MM.1S (cell line): Measurements from ENCODE around the gene RPS21.
"Not testable (repeated sequence)": the region's sequence is repeated elsewhere in the genome, so short reads cannot be mapped to it uniquely, and the experiment has no call there.

Experiments used
- DNase-seq: peaks from one replicate; pipeline ENCODE4 v3.0.0-alpha.2; 2015
- H2AFZ ChIP-seq: fragments of 300-600 bp; sonication (generic); 2 replicates; pipeline ENCODE4 v1.6.0; 2016; ENCODE audit warnings: antibody characterized with exemption, low read length
- H3F3A ChIP-seq: fragments of 300-600 bp; sonication (generic); 2 replicates; pipeline ENCODE4 v1.6.1; 2016; ENCODE audit warnings: mild to moderate bottlenecking, antibody characterized with exemption, low read length, moderate library complexity, mixed read lengths; ENCODE audit not compliant: insufficient read depth
- H3K27ac ChIP-seq: fragments of 300-600 bp; sonication (generic); 2 replicates; pipeline ENCODE4 v1.5.1; 2016; ENCODE audit warnings: mild to moderate bottlenecking, low read length
- H3K27me3 ChIP-seq: fragments of 300-600 bp; sonication (generic); replicated peaks from 2 replicates; pipeline ENCODE4 v1.6.0; 2016; ENCODE audit warnings: low read length; ENCODE audit not compliant: insufficient read depth
- H3K36me3 ChIP-seq: fragments of 300-600 bp; sonication (generic); replicated peaks from 2 replicates; pipeline ENCODE4 v1.6.1; 2016; ENCODE audit warnings: mild to moderate bottlenecking, low read length, mixed read lengths; ENCODE audit not compliant: insufficient read depth
- H3K4me1 ChIP-seq: fragments of 300-600 bp; sonication (generic); 2 replicates; pipeline ENCODE4 v1.6.1; 2016; ENCODE audit warnings: low read length, mixed read lengths
- H3K4me2 ChIP-seq: fragments of 300-600 bp; sonication (generic); 2 replicates; pipeline ENCODE4 v1.6.0; 2016; ENCODE audit warnings: low read depth, low read length
- H3K4me3 ChIP-seq: fragments of 300-600 bp; sonication (generic); 2 replicates; pipeline ENCODE4 v1.5.1; 2016; ENCODE audit warnings: low read length, mixed read lengths
- H3K79me2 ChIP-seq: fragments of 300-600 bp; sonication (generic); 2 replicates; pipeline ENCODE4 v1.6.1; 2016; ENCODE audit warnings: mixed run types, low read length, mixed read lengths
- H3K9ac ChIP-seq: fragments of 300-600 bp; sonication (generic); 2 replicates; pipeline ENCODE4 v1.6.1; 2016; ENCODE audit warnings: low read length, mixed read lengths
- H3K9me2 ChIP-seq: fragments of 300-600 bp; sonication (generic); replicated peaks from 2 replicates; pipeline ENCODE4 v1.6.1; 2016; ENCODE audit warnings: mild to moderate bottlenecking, low read length, mixed read lengths; ENCODE audit not compliant: insufficient read depth
- H3K9me3 ChIP-seq: fragments of 300-600 bp; sonication (generic); replicated peaks from 2 replicates; pipeline ENCODE4 v1.6.1; 2016; ENCODE audit warnings: mild to moderate bottlenecking, low read length, mixed read lengths; ENCODE audit not compliant: insufficient read depth
- H4K20me1 ChIP-seq: fragments of 300-600 bp; sonication (generic); 2 replicates; pipeline ENCODE4 v1.6.1; 2016; ENCODE audit warnings: mild to moderate bottlenecking, low read length, moderate library complexity, mixed read lengths; ENCODE audit not compliant: insufficient read depth
- EZH2 ChIP-seq: fragments of 300-600 bp; sonication (generic); optimal IDR thresholded peaks from 2 replicates; pipeline ENCODE3; 2017; ENCODE audit warnings: low read depth, mild to moderate bottlenecking, antibody characterized with exemption, low read length, mixed read lengths
- EZH2phosphoT487 ChIP-seq: fragments of 300-600 bp; sonication (generic); IDR thresholded peaks from 2 replicates; pipeline ENCODE4 v1.6.1; 2018; ENCODE audit warnings: antibody characterized with exemption, low read length
- TF ChIP-seq, protein P1 (sequence below): fragments of 300-600 bp; sonication (generic); IDR thresholded peaks from 2 replicates; pipeline ENCODE4 v1.5.1; 2016; ENCODE audit warnings: antibody characterized with exemption, low read length, mixed read lengths

The RPS21 gene

DNA sequence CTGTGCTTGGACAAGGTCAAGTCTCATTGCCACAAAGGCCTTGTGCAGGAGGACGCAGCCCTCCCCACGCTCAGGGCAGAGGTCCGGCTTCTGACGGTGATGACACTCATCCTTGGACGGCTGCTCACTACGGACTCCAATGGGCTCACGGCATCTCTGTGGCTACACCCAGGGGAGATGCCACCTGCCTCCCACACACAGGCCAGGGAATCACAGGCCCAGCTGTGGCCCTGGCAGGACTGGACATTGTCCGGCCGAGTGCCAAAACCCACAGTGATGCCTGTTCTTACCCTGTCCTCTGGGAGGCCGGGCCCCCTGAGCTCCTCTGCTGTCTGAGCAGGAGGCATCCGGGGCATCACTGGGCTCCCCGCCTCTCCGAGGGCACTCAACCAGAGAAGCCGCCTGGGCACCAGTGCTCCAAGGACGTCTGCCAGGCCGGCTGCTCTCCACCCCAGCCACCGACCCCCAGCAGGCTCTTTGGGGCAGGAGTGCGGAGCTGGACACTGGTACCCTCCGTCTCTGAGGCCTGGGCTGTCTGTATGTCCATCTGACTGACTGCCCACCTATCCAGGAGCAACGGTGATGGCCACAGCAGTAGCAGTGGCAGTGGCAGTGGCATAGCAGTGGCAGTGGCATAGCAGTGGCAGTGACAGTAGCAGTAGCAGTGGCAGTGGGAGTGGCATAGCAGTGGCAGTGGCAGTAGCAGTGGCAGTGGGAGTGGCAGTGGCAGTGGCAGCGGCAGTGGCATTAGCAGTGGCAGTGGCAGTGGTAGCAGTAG, 38.6 kb downstream of the RPS21 start:
- no peaks in the 10 kb centered on the region for H3F3A ChIP-seq

DNA sequence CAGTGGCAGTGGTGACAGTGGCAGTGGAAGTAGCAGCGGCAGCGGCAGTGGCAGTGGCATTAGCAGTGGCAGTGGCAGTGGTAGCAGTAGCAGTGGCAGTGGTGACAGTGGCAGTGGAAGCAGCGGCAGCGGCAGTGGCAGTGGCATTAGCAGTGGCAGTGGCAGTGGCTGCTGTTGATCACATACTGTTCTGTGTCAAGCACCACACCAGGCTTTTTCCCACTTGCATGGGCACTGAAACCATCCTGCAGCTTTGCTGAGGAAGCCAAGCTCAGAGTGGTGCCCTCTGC, 39.1 kb downstream of the RPS21 start:
- H3K4me3 ChIP-seq, H4K20me1 ChIP-seq, DNase-seq, H3K27ac ChIP-seq, H3K4me1 ChIP-seq, H3K9me2 ChIP-seq, H3K79me2 ChIP-seq, H3K9me3 ChIP-seq, H3F3A ChIP-seq, H3K9ac ChIP-seq, H2AFZ ChIP-seq, H3K4me2 ChIP-seq, H3K36me3 ChIP-seq: not testable (repeated sequence)
- peaks cover 95% of the 10 kb centered on the region for H3K27me3 ChIP-seq

More for the DNA sequence above, 38.6 kb downstream of the RPS21 start:
- Histone ChIP-seq H3K4me1 (no peaks in the 10 kb centered on the region), H3K27me3 (peaks cover 95% of the 10 kb centered on the region), H3K27ac (no peak overlapping the region), H3K4me3 (no peak overlapping the region), H4K20me1 (no peaks in the 10 kb centered on the region), H3K9me2 (no peaks in the 10 kb centered on the region), H3K9me3 (no peaks in the 10 kb centered on the region), H3K79me2 (no peaks in the 10 kb centered on the region), H3K9ac (no peak overlapping the region), H2AFZ (no peak overlapping the region), H3K36me3 (no peaks in the 10 kb centered on the region), H3K4me2 (no peak overlapping the region)
- TF ChIP-seq EZH2phosphoT487 (no peak), EZH2 (no peak)
- TF ChIP-seq, protein P1, sequence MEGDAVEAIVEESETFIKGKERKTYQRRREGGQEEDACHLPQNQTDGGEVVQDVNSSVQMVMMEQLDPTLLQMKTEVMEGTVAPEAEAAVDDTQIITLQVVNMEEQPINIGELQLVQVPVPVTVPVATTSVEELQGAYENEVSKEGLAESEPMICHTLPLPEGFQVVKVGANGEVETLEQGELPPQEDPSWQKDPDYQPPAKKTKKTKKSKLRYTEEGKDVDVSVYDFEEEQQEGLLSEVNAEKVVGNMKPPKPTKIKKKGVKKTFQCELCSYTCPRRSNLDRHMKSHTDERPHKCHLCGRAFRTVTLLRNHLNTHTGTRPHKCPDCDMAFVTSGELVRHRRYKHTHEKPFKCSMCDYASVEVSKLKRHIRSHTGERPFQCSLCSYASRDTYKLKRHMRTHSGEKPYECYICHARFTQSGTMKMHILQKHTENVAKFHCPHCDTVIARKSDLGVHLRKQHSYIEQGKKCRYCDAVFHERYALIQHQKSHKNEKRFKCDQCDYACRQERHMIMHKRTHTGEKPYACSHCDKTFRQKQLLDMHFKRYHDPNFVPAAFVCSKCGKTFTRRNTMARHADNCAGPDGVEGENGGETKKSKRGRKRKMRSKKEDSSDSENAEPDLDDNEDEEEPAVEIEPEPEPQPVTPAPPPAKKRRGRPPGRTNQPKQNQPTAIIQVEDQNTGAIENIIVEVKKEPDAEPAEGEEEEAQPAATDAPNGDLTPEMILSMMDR: no peak
- DNase-seq: no peak

DNA sequence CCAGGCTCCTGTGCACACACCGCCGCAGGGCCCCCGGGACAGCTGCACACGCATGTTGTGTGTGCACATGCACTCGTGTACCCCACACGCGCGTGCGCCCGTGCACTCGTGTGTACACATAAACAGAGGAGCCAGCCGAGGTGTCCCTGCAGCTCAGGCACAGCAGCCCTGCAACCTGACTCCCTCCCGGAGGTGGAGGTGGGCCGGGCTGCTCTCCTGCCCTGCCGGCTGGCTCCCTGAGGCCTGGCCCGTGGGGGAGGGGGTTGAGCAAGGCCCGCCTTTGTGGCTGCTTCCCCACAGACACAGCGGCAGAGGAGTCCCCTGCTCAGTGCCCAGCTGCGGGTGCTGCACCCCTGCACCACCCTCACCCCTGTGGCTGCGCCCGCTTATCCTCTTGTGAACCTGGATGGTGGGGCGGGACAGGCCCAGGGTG, 39.8 kb downstream of the RPS21 start:
- Histone ChIP-seq H3K9me2 (no peaks in the 10 kb centered on the region), H3K27me3 (peaks cover 95% of the 10 kb centered on the region), H3K9me3 (no peaks in the 10 kb centered on the region), H3F3A (no peaks in the 10 kb centered on the region), H2AFZ (no peak overlapping the region), H3K4me1 (no peaks in the 10 kb centered on the region), H3K27ac (no peak overlapping the region), H3K36me3 (no peaks in the 10 kb centered on the region), H4K20me1 (no peaks in the 10 kb centered on the region), H3K9ac (no peak overlapping the region), H3K4me3 (no peak overlapping the region), H3K79me2 (no peaks in the 10 kb centered on the region), H3K4me2 (no peak overlapping the region)
- no peak for DNase-seq
- TF ChIP-seq, protein P1: no peak
- TF ChIP-seq EZH2phosphoT487 (no peak), EZH2 (no peak)

DNA sequence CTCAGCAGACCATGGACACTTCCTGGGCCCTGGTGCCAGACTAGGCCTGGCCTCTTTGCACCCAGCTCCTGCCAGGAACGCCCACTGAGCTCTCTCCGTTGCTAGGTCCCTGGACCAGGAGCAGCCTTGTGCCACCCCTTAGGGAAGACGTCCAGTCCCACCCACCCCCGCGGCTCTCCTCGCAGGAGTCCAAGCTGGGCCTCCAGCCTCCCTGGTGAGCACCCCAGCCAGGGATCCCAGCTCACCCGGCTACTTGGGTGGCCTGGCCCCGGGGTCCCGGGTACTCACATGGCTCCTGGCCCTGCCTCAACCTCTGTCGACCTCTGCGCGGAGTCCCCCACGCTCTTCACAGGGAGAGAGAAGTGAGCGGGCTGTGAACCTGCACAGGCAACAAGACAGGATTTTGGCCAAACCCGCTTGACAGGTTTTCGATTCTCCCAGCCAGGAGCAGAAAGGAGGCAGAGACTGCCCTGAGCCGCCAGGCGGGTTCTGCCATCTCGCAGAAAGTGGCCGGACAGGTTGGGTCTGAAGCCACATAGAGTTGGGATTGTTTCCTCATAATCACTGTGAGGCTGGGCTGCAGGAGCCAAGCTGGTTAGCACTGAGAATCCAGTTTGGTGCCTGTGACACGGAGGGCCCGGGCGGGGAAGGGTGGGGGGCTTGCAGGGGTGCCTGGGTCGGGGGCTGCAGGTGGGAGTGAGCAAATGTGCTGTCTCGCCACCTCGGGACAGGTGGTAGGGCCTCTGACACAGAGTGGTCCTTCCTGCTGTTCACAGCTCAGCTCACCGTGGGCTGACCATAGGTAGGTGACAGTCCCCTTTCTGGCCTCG, 40.5 kb downstream of the RPS21 start, which contains the start of gene RBBP8NL:
Gene RBBP8NL, minus strand, starts transcription at position 368 of the 830 bp plus-strand sequence. CDS start 7,892 bp downstream, outside the sequence.
- Histone ChIP-seq H3K4me2 (no peak within 1 kb of the TSS), H3F3A (no peaks in the 10 kb centered on the region), H3K27ac (no peak within 1 kb of the TSS), H3K27me3 (peaks cover 97% of the 10 kb centered on the region), H3K36me3 (no peaks in the 10 kb centered on the region), H3K79me2 (no peaks in the 10 kb centered on the region), H3K4me1 (no peaks in the 10 kb centered on the region), H2AFZ (no peak within 1 kb of the TSS), H4K20me1 (no peaks in the 10 kb centered on the region), H3K9me3 (no peaks in the 10 kb centered on the region), H3K9me2 (no peaks in the 10 kb centered on the region), H3K4me3 (no peak within 1 kb of the TSS), H3K9ac (no peak within 1 kb of the TSS)
- TF ChIP-seq EZH2phosphoT487: no peak
- TF ChIP-seq EZH2: no peak
- TF ChIP-seq, protein P1: no peak
- DNase-seq: no peak
